Measurements from ENCODE around the gene SDCCAG8.
A peak's percentile ranks its signal among the peaks of the same experiment; 100 is the strongest.
"Not testable (repeated sequence)": the region's sequence is repeated elsewhere in the genome, so short reads cannot be mapped to it uniquely, and the experiment has no call there.

The SDCCAG8 gene

DNA sequence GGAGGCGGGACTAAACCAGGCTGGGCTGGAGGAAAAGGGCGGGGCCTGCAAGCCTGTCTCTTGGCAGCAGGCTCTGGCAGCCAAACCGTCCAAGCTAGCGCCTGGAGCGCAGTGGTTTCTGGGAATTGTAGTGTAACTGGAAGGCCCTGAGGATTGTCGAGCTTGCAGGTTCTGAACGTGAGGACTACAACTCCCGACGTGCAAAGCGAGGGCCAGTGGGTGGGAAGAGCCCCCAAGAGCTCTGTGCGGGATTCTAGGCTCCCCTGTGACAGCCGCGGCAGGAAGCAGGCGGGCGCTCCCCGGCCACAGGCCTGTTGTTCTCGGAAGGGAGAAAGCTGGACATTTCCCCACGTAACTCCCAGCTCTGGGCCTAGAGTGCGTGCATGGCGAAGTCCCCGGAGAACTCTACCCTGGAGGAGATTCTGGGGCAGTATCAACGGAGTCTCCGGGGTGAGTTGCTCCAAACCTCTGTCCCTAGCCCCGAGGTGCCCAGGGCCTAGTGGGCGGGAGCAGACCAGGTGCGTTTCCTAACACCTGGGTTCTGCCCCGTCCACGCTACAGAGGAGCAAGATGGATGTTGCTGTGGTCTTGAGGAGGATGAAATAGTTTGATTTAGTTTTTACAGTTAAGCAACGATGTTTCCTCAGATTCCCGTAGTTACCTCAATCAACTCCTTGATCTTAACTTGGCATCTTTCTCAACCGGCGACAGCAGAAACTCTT is at the start of gene SDCCAG8:
SDCCAG8 (plus strand) TSS at position 251 of the 722 bp plus-strand sequence; CDS start at position 384, 133 bp downstream.
- peak; percentile 90 to 93 (median 91) for DNase-seq (ENCODE audit: low read depth in 2 of 3, low spot score in 1 of 3)

GRCh38 chr1:243211984-243212383 is 43.9 kb upstream of the SDCCAG8 start:
- DNase-seq (ENCODE audit: low read depth in 2 of 3, low spot score in 1 of 3) = not testable (repeated sequence)

DNA sequence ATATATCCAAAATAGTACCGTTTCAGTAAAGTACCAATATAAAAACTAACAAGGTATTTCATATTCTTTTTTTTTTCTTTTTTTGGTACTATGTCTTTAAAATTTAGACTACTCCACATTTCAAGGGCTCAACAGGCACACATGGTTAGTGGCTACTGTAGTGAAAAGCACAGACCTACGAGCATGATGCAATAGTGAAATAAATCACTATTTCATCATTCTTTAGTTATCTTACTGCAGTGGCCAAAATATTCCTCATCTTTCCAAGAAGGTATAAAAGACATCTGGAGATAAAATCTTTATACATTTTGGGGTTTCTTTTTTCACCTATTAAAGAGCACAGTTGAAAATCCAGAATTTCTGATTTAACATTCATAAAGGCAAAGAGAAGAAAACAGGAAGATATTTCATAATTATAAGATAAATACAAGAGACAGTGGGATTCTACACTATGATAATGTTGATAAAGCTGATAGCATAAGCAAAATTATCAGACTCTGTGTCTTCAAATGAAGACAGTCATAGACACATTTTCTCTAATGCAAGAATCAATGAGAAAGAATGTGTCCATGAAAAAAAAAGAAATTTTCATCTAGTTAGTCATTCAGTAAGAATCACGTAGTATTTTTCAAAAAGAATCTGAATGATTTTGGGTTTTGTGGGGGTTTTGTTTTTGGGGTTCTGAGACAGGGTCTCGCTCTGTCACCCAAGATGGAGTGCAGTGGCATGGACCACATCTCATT is 42.6 kb upstream of the SDCCAG8 start:
- DNase-seq (ENCODE audit: low read depth in 2 of 3, low spot score in 1 of 3) = no peak

- not testable (repeated sequence) for DNase-seq (ENCODE audit: low read depth in 2 of 3, low spot score in 1 of 3)
These were observed 40.5 kb upstream of the SDCCAG8 start for GRCh38 chr1:243215276-243215875.

GRCh38 chr1:243216741-243217140 is 39.1 kb upstream of the SDCCAG8 start:
- no peak for DNase-seq (ENCODE audit: low read depth in 2 of 3, low spot score in 1 of 3)

DNA sequence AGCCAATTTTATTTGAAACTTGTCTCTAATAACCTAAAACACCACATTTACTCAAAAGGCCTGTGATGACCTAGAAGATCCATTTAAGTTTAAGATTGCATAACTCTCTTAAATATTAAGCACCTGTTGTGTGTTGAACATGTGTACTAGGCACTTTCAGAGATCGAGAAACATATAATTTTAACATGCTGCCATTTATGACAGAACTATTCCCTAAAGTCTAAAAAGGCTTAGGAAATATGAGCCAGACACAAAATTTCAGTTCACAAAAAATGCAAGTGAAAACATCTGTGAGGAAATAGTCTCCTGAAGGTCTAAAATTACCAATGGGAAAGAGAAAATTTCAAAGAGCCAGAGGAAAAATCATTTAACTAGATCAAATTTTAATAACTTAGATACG is 38.5 kb upstream of the SDCCAG8 start:
- no peak for DNase-seq (ENCODE audit: low read depth in 2 of 3, low spot score in 1 of 3)

- no peak for DNase-seq (ENCODE audit: low read depth in 2 of 3, low spot score in 1 of 3)
These were observed 37.8 kb upstream of the SDCCAG8 start for GRCh38 chr1:243218059-243218458.

- no peak for DNase-seq (ENCODE audit: low read depth in 2 of 3, low spot score in 1 of 3)
These were observed 28.2 kb upstream of the SDCCAG8 start for GRCh38 chr1:243227622-243228021.

GRCh38 chr1:243229526-243229925 is 26.3 kb upstream of the SDCCAG8 start:
- DNase-seq (ENCODE audit: low read depth in 2 of 3, low spot score in 1 of 3) = no peak

DNA sequence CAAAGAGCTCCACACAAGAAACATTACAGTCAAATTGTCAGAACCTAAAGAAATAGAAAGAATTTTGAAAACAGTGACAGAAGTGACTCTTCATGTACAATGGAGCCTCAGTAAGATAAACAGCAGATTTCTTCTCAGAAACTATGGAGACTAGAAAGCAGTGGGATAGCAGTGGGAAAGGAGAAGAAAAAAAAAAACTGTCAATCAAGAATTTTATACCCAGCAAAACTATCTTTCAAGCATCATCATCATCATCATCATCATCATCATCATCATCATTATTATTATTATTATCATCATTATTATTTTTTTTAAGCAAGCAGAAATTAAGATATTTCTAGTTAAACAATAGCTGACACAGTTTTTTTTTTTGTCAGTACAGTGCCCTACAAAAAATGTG is 24.9 kb upstream of the SDCCAG8 start:
- no peak for DNase-seq (ENCODE audit: low read depth in 2 of 3, low spot score in 1 of 3)

DNA sequence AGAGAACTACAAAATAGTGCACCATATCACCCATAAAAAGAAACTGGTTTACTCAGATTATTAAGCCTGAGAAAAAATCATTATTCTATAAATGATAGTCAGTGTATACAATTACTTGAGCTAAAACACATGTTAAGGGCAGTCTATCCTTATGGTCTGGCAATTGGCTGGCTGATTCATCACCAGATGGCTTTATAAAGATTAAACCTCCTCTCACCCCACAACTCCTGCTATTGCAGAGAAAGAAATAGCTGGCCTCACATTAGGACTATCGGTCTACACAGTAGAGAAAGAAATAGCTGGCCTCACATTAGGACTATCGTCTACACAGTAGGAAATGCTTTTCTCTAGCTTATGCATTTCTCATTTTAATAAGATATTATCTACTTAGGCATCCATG is 21.9 kb upstream of the SDCCAG8 start:
- DNase-seq (ENCODE audit: low read depth in 2 of 3, low spot score in 1 of 3) = no peak

DNA sequence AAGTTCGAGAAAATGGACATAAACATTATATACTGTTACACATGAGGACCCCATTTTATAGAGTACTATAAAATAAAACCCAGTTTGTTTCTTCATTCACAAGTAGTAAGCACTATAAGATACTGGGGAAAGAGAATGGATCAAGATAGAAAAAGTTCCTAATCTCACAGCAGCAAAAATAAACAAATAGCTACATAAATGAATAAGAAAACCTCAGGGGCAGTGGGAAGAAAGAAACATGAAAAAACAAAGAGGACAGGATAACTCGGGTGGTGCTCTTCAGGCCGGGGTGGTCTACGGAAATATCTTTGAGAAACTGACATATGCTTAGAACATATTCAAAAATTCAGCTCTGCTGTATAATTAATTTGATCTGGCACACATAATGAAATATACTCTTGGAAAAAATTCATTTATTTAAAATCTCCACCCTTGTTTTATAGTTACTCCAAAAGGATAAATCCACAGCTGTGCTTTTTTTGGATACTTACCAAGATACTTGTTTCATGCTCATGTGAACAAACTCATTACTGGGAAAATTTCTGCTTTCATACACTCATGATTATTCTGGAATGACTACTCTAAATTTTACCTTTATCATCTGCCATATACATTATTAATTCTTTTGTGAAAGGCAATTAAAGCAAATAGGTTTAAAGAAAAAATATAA is 20.7 kb upstream of the SDCCAG8 start:
- no peak for DNase-seq (ENCODE audit: low read depth in 2 of 3, low spot score in 1 of 3)

GRCh38 chr1:243236604-243237252 is 19.1 kb upstream of the SDCCAG8 start:
- no peak for DNase-seq (ENCODE audit: low read depth in 2 of 3, low spot score in 1 of 3)

GRCh38 chr1:243244432-243244841 is 11.4 kb upstream of the SDCCAG8 start:
- no peak for DNase-seq (ENCODE audit: low read depth in 2 of 3, low spot score in 1 of 3)

GRCh38 chr1:243246916-243247315 is 8.9 kb upstream of the SDCCAG8 start:
- DNase-seq (ENCODE audit: low read depth in 2 of 3, low spot score in 1 of 3) = no peak

DNA sequence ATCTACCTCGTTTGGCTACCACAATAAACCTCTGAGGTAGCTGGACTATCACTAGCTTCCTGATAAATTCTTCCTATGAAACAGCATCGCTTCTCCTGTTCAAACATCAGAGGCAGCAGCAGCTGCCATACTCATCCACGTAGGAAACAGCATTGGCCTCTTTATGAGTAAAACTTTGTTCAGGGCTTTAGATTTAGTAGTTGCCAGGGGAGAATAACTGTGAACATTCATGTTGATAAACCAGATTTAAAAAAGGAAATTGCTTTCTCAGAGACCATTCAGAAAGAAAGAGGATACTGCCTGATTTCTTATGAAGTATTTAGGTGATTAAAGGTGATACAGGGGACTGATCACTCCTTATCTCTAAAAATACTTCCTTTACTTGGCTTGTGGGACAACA is 7.9 kb upstream of the SDCCAG8 start:
- no peak for DNase-seq (ENCODE audit: low read depth in 2 of 3, low spot score in 1 of 3)

- no peak for DNase-seq (ENCODE audit: low read depth in 2 of 3, low spot score in 1 of 3)
These were observed 6.6 kb upstream of the SDCCAG8 start for GRCh38 chr1:243249214-243249613.

- no peak for DNase-seq (ENCODE audit: low read depth in 2 of 3, low spot score in 1 of 3)
These were observed 5.7 kb upstream of the SDCCAG8 start for GRCh38 chr1:243250102-243250501.

DNA sequence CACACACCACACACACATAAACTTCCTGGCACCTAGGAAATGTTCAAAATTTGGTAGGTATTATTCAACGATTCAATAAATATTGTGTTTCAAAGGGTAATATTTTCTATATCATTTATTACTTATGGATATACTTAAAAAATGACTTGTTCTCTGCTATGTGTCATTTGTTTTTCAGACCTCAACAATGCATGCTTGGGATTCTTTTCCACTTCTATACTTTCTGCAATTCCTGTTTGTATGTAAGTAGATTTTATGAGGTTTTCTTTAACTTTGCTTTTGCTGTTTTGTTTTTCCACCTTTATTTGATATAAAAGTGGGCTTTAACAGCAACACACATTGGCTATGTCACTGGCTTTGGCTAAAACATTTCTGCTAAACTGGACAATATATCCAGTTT is 4.3 kb upstream of the SDCCAG8 start:
- no peak for DNase-seq (ENCODE audit: low read depth in 2 of 3, low spot score in 1 of 3)

DNA sequence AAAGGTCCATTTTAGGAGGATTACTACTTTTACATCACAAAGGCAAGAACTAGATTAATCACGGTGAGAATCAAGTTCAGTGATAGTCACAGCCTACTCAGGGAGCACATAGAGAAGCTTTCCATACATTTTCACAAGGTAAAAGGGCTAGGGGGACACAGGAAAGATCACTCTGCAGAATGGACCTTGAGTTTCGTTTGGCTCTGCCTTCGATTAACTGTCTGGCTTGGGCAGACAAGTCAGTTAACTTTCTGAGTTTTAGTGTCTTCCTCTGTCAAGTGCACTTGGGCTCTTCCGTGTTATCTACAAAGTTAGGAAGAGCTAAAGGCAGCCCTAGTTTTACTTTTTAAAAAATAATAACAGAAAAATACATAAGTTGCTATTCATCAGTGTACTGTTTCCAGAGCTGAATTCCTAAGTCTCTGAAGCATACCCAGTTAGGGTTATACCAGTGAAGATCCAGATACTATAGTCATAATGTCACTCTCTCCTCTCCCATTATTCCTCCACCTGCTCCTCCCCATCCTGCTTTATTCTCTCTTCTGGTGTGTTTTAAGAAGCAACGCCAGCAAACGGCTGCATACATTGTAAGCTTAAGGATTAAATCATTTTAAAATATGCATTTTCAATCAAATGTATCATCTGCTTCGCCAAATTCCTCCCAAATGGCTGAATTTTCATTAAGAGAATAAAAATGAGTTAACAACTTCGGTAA is 2.5 kb upstream of the SDCCAG8 start:
- DNase-seq (ENCODE audit: low read depth in 2 of 3, low spot score in 1 of 3) = no peak

DNA sequence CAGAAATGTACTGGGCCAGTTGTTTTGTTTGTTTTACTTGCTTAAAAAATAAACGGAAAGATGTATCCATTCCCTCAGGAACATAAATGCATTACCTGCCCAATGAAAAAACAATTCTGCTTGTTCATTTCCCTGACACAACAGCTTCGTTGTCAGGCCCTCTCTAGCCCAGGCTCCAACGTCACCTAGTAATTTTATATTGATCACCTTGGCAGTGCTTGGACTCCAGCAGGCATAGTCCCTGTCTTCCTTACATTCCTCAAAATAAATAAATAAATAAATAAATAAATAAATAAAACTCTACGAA is 2.0 kb upstream of the SDCCAG8 start:
- no peak for DNase-seq (ENCODE audit: low read depth in 2 of 3, low spot score in 1 of 3)
